GM19324 (cell line): ENCODE measurements around the gene IL21R.

ENCODE experiments used
- ATAC-seq: cut with Tn5 transposase; IDR thresholded peaks from one replicate; pipeline ENCODE4 v1.9.1; 2021; ENCODE audit warnings: mild to moderate bottlenecking, moderate library complexity; ENCODE audit not compliant: unreplicated experiment, low FRiP score

Gene IL21R

DNA sequence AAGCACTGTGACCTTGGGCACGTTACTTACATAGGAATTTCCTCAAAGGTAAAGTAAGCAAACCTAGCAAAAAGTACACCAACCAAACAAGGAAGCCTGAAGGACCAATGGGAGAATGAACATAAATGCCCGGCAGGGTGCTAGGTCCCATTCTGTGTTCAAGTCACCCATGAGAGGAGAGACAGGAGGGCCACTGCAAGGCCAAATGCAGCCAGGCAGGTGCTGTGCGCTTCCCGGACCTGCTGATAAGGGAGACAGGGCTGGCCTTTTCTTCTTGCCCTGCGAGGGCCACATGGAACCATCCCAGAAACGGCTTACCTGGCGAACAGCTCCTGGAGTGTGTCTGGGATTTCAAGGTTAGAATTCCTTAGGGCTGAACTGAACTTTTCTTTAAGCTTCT lies 78.8 kb downstream of the IL21R start:
- ATAC-seq, result no peak

DNA sequence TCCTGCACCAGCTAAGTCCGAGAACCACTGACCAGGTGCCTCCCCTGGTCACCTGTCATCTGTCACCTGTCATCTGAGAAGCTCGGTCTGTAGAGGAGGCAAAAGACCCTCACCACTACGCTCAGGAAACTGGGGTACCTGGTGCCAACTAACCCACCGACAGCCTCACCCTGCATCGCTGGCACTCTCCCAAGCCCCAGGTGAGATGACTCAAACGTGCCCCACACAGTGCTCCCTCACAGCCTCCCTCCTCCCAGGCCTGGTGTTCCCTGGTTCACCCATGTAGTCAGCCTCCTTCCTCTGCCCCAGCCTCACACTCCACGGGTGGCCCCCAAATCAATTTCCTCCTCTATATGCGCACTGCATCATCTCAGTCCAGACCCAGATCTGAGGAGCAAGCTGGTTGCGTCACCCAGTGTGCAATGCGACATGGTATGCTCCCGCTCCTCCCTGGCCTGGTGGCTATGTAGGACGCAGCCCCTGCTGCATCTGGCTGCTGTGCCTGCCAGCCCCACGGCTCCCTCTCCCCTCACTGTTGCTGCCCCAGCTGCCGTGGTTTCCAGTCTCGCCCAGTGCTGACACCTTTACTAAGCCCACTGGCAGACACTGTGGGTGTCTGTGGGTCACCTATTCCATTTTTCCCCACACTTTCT lies 79.4 kb downstream of the IL21R start:
- ATAC-seq, result no peak

DNA sequence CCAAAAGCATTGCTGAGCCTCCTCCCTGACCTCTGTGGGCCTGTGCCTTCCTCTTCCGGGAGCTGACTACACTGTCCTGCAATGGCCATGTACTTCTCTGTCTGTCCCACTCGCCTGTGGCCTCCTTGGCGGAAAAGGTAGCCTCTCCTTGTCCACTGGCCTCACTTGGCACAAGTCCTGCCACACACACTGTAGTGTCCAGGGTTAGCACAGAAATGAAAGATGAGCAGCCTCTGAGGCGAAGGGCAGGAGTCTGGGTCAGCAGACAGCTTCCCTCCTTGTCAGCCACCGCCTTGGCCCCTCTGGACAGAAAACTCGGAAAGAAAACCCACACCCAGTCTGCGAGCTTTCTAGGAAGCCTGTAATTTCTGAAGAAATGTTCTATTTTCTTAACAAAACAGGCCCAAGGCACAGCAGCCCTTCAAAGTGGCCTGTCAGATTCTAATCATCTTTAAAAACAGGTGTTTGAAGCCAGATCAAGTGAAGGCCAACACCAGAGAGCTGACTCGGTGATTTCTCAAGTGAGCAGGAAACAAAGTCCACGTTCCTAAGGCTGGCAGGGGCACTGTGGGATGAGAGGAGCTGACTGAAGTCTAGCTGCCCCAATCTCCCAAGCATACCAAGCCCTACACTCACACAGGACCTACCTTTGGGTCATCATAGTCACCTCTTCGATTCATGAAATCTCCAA lies 80.6 kb downstream of the IL21R start:
- ATAC-seq, result no peak

DNA sequence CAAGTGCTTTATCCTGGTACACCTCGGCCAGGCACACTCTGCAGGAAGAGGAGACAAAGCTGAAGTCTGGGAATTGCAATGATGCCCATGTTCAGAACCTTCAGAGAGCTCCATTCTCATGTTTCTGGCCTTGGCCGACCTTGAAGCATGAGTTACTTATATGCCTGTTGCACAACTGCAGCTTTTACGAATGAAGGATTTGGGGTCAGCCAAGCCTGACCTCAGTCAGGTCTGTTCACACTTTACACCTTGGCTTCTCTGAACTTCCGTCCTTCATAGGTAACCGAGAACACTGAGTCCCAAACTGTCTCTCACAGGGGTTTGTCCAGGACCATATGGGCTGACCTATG lies 81.1 kb downstream of the IL21R start:
- ATAC-seq, result no peak

DNA sequence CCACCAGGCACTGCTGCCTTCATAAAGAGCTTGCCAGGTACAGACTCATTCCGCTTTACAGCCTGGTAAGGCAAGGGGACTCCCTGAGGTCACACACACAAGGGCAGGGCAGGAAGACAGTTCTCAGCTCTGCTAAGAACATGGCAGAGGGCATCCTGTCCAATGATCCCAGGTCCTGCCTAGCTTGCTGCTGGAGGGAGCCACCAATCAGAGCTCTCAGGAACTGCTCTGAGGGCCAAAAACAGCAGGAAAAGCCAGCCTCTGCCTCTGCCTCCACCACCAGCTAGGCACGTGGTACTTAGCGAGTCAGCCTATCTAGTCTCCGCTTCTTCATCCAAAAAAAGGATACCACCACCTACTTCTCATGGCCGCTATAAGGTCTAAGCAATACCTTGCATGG lies 81.7 kb downstream of the IL21R start:
- ATAC-seq, result no peak

DNA sequence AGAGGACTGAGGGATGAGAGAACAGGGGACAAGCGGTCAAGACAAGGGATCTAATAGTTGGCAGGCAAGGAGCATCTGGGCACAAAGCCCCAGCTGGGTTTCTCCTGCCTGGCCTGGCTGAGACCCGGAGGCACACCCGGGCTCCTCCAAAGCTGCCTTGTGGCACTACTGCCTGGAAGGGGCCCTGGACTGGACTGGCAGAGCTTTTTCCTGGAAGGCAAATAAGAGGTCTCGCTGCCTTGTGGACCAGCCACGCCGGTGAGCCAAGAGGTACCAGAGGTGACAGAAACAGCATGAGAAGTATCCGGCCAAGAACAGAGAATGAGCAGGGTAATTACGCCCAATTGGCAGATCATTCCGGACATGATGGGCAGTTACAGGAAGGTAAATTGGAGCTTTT lies 83.2 kb downstream of the IL21R start:
- no peak for ATAC-seq

DNA sequence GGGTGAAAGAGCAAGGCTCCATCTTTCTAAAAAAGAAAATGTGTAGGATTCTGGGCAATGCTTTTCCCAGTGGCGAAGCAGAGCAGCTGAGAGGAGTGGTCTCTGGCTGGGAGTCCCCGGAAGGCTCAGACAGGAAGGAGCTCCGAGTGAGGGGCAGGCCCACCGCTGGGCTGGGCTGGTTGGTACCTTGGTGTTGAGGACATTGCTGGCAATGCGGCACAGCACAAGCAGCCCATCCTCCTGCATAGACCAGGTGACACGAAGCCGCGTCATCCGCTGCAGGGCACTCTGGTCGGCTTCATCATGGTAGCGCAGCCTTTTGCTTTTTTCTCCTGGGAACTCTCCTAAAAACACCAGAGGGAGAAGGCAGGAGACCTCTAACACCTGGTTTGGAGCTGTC lies 83.8 kb downstream of the IL21R start:
- ATAC-seq, result no peak

DNA sequence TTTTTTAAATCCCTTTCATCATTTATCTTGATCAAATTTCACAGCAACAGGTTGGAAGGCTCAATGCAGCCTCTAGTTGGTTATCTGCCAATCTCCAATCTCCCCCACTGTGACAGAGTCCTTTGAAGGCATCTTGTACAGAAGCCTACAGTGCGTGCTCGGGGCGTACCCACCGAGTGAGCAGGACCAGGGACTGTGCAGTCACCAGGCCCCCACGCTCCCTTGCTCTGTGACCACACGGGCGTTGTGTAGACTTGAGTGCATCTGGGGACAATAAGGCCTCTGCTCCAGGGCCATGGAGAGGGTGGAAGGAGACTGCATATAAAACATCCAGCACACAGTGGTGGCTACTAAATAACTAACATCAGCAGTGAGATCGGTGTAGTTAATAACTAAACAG lies 84.4 kb downstream of the IL21R start:
- ATAC-seq, result no peak

DNA sequence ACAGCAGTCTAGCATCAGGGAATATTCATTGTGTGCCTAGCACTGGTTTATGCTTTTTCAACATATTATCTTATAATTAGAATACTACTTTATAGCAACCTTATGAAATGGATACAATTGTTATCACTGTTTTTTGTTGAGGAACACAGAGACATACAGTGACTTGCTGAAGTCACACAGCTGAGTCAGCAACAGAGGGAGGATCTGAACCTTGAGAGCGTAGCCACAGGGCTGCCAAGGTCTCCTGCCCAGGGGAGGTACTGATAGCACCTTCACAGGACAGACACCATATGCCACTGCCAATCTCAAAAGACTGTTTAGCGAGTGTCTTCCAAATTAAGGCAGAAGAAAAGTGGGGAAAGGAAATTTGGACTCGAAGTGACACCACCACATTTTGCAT lies 84.8 kb downstream of the IL21R start:
- no peak for ATAC-seq

DNA sequence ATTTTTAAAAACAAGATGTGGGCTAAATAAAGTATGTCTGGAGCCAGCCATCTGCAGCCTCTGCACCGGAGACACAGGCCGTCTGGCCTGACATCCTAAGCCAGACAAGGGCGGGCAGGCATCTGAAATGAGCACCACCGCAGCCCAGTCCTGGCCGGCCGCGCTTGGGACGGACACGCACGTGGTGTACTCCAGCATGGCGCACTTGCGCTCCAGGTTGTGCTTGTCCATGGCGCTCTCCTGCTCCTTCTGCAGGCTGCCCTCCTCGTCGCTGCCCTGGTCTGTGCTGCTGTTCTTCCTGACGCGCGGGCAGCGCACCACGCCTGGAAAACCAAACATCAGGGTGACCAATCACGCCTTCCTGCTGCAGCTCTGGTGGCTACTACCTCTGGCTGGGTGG lies 87.4 kb downstream of the IL21R start:
- ATAC-seq, result no peak

DNA sequence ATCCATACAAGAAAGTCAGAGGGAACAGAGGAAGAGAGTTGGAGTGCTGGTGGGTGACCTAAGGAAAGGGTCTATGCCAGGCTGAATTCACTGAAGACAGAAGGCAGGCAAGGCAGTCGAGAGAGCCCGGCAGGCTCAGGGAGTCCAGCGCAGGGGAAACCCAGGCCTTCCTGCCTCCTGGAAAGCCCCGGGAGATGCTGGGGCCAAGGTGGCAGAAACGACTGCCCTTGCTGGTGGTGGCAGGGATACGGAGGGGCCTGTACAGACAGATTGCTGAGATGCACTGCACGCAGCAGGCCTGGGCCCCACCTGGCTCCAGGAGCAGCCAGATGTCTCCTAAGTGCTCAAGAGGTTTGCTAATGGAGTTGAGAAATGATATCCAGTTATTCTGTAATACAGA lies 87.9 kb downstream of the IL21R start:
- ATAC-seq, result no peak

DNA sequence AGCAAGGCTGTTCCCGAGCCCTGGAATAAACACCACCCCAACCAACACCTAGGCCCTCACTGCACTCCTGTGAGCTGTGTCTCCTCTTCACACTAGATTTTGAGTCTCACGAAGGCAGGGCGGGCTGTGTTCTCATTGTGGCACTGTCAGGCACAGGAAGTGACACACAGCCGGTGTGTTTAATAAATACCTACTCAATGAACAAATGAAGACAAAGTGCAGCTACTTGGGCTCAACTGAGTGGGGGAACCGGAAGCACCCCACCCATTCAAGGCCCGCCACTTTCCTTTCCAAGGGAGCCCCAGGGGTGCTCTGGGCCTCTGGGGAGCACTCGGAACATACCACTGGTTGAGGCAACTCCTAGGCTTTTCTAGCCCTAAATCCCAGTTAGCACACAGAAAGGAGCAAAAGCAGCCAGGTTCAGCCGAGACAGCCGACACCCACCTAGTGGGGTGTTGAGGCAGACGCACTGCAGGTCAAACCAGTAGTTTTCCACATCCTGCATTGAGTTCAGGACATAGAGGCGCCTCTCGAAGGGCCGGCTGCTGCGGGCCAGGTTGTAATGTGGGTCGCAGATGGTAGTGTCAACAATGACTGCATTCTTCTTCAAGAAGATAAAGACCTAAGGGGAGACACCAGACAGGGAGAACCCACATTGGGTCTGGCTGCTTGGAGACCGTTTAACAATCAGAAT lies 90.1 kb downstream of the IL21R start:
- no peak for ATAC-seq

DNA sequence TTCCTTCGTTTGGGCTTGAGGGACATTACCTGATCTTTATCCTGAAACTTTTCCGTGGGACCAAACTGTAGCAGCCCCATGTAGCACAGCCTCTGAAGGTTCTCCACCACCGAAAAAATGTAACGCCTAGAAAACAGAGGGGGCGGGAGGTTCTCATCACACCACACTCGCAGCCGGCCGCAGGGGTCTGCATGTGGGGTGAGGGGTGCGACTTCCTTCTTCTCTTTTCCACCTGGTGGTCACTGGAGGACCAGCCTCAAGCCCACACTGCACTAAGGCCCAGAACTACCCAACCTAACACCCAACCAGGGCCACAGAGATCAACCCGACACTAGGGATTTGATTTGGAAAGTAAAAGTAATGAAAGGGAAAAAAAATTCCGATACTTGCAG lies 90.6 kb downstream of the IL21R start:
- ATAC-seq, result no peak

DNA sequence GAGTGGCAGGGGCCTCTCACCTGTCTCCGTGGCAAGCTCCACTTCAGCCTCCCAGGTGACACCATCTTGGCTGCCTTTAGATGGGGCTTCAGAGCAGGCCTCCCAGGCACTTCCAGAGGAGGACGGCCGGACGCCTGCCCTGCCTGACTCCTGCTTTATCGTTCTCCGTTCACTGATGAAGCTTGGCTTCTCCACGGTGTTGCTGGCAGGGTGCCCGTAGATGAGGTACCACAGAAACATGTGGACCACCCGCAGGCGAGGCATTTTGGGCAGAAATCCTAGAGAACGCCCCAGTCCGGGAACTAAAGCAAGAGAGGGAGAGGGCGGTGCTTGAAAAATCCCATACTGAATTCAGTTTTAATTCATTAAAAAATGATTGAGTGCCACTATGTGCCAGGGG lies 93.2 kb downstream of the IL21R start:
- ATAC-seq, result no peak

DNA sequence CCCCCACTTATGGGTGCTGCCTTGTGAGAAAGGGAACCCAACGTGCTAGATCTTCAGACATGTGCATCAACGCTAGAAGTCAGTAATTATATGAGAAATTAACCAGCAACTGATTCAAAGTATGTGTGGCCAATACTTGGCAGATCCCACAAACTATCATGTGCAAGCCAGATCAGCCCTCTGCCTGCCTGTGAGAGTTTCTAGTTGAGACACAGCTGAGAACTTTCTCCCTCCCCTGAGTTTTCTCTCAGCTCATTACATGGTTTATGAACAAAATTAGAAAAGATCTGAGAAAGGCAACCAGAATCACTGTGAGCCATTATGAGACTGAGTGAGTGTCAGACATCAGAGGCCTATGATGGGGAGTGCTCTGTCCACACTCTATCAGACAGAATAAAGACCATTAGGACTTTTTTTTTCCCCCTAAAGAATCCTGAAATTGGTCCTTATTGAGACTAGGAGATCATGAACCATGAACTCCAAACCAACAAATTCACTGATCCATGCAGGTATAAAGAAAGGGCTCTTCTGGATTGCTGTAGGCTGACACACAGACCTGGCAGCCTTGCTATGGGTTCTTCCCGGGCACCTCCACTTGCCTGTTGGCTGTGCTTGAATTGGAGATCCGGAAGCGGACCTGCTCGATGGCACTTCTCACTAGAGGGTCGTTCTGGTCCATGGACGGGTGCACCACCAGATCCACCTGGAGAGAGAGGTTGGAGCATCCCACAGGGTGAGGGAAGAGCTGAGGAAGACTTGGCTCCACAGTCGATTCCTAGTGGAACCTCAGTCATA lies 96.3 kb downstream of the IL21R start:
- no peak for ATAC-seq

DNA sequence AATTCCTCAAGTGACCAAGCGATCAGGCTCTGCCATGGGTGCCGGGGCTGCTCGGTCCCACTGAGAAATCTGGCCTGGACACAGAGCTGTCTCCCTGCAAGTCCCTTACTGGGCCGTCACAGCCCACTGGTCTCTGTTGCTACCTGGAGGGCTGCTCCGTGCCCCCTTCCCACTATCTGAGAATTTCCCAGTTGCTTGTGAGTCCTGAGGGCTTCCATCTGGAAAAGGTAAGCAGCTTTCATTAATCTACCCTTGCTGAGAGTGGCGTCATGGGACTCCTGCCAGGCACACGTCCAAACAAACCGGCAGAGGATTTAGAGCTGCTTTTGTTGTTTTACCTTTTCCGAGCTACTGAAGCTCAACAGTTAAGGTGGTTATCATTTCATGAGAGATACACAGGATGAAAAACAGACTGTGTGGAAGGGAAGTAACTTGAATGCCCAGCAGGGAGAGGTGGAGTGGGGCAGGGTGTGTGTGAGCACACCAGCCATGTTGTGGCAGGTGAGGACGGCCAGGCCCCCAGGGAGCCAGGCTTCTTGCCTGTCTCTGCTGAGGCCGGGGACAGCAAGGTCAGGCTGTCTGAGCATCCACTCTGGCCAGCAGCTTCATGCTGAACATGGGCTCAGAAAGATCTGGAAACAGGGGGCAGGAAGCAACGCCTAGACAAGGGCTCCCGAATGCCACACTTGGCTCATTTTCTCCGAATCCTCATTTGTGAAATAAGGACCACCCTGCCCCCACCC lies 97.1 kb downstream of the IL21R start:
- ATAC-seq, result no peak

DNA sequence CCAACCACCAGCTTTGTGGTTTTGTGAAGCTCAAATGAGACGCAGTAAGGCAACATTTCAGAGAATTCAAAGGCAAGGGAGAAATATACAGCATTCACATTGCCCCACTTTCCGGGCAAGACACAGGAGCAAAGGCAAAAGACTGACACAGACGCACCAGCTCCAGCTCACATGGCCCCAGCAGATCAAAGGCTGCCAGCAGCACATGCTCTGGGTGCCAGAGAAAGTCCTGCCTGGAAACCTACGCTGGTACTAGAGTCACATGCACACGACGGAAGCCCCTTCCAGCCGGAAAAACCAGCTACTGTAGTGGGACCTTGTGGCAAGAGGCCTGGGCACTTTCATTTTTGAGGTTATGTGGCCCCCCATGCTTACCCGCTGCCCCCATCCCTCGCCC lies 97.7 kb downstream of the IL21R start:
- no peak for ATAC-seq

DNA sequence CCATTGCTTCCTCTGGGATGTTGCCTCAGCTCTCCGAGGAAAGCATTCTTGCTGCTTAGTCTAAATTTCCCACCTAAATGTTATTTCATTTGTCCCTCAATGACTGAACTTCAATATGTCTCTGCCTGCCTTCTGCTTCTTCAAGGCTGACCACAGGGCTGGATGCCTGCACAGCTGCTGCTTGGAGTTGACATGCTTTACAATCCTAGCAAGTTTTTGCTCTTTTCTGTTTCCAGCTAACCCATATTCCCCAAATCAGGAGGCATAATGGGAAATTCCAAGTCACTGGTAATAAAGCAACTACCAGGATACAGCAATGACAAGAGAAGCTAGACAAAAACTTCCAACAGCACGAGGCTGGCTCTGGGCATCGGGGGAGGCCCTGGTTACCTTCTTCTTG lies 98.8 kb downstream of the IL21R start:
- ATAC-seq, result no peak
